ENCODE measurements around the gene DSCAM. TPM values are rescaled to one million over a fixed set of nuclear protein-coding genes. Genes with fewer than 3 reads are reported as not detected.

Gene DSCAM
- total and polyA plus RNA-seq, 2 experiments from 2014 or later: 0.07 TPM; not detected in 1

DNA sequence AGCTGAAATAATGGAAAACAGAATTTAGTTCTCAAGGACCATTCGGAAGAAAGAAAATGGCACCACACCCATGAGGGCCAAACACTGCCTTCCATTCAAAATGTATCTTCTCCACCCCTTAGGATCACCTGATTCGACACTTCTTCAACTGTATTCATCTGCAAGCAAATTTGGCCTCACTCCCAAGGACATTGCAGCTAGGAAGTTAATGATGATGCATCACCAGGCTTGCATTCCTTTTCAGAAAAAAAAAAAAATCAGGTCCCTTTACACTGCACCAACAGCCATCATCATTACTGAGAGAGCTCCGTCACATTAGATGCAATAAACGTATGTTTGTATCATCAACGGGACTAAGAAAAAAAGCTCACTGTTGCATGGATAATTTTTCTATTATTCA, 611.4 kb downstream of the DSCAM start:
- Mint-ChIP-seq H3K9me3 (peaks cover 87% of the 10 kb centered on the region), H3K4me1 (peaks cover 4% of the 10 kb centered on the region; the same call in 2 of the 3 replicates), H3K27ac (no peak overlapping the region), H3K4me3 (no peak overlapping the region), H3K27me3 (ENCODE audit: insufficient read depth, low read depth, poor library complexity) (peaks cover 3% of the 10 kb centered on the region), H3K36me3 (ENCODE audit: low read depth) (peaks cover 7% of the 10 kb centered on the region)
- DNase-seq (ENCODE audit: low spot score) (no peak), ATAC-seq (no peak)
- Histone ChIP-seq H3K27ac (ENCODE audit: low read depth) (no peak overlapping the region), H3K4me3 (no peak overlapping the region), H3F3A (replicated peaks; ENCODE audit: low read depth) (no peaks in the 10 kb centered on the region), H3K9me2 (ENCODE audit: insufficient read depth) (no peaks in the 10 kb centered on the region), H3K79me2 (replicated peaks; ENCODE audit: insufficient read depth) (no peaks in the 10 kb centered on the region), H3K27me3 (ENCODE audit: insufficient read depth) (no peaks in the 10 kb centered on the region), H3K4me2 (no peak overlapping the region), H3K36me3 (ENCODE audit: insufficient read depth) (no peaks in the 10 kb centered on the region), H2AFZ (no peak overlapping the region), H3K4me1 (ENCODE audit: insufficient read depth) (no peaks in the 10 kb centered on the region), H4K20me1 (replicated peaks; ENCODE audit: insufficient read depth) (no peaks in the 10 kb centered on the region)
- TF ChIP-seq, protein P1, sequence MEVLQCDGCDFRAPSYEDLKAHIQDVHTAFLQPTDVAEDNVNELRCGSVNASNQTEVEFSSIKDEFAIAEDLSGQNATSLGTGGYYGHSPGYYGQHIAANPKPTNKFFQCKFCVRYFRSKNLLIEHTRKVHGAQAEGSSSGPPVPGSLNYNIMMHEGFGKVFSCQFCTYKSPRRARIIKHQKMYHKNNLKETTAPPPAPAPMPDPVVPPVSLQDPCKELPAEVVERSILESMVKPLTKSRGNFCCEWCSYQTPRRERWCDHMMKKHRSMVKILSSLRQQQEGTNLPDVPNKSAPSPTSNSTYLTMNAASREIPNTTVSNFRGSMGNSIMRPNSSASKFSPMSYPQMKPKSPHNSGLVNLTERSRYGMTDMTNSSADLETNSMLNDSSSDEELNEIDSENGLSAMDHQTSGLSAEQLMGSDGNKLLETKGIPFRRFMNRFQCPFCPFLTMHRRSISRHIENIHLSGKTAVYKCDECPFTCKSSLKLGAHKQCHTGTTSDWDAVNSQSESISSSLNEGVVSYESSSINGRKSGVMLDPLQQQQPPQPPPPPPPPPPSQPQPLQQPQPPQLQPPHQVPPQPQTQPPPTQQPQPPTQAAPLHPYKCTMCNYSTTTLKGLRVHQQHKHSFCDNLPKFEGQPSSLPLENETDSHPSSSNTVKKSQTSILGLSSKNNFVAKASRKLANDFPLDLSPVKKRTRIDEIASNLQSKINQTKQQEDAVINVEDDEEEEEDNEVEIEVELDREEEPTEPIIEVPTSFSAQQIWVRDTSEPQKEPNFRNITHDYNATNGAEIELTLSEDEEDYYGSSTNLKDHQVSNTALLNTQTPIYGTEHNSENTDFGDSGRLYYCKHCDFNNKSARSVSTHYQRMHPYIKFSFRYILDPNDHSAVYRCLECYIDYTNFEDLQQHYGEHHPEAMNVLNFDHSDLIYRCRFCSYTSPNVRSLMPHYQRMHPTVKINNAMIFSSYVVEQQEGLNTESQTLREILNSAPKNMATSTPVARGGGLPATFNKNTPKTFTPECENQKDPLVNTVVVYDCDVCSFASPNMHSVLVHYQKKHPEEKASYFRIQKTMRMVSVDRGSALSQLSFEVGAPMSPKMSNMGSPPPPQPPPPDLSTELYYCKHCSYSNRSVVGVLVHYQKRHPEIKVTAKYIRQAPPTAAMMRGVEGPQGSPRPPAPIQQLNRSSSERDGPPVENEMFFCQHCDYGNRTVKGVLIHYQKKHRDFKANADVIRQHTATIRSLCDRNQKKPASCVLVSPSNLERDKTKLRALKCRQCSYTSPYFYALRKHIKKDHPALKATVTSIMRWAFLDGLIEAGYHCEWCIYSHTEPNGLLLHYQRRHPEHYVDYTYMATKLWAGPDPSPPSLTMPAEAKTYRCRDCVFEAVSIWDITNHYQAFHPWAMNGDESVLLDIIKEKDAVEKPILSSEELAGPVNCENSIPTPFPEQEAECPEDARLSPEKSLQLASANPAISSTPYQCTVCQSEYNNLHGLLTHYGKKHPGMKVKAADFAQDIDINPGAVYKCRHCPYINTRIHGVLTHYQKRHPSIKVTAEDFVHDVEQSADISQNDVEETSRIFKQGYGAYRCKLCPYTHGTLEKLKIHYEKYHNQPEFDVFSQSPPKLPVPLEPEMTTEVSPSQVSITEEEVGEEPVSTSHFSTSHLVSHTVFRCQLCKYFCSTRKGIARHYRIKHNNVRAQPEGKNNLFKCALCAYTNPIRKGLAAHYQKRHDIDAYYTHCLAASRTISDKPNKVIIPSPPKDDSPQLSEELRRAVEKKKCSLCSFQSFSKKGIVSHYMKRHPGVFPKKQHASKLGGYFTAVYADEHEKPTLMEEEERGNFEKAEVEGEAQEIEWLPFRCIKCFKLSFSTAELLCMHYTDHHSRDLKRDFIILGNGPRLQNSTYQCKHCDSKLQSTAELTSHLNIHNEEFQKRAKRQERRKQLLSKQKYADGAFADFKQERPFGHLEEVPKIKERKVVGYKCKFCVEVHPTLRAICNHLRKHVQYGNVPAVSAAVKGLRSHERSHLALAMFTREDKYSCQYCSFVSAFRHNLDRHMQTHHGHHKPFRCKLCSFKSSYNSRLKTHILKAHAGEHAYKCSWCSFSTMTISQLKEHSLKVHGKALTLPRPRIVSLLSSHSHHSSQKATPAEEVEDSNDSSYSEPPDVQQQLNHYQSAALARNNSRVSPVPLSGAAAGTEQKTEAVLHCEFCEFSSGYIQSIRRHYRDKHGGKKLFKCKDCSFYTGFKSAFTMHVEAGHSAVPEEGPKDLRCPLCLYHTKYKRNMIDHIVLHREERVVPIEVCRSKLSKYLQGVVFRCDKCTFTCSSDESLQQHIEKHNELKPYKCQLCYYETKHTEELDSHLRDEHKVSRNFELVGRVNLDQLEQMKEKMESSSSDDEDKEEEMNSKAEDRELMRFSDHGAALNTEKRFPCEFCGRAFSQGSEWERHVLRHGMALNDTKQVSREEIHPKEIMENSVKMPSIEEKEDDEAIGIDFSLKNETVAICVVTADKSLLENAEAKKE (CRISPR knock-in tag; IDR thresholded peaks at IDR 0.05): no peak
- TF ChIP-seq POLR2AphosphoS5 (IDR thresholded peaks at IDR 0.05; ENCODE audit: low read depth): no peak

DNA sequence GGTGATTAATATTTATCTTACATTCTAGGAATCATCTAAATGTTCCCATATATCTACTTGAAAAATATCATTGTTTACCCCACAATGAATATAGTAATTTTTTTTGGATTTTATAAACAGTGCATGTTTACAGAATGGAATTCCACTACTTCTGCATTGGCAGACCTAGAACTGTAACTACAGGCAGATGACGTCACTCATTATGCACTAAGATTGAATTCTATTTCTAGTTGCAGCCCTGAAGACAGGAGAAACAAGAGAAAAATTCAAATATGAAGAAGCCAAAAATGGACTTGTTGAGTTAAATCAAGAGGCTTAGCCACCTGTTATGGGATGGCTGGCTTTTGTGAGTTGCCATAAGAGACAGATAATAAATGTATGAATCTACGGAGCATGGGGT, 615.0 kb downstream of the DSCAM start:
- DNase-seq (ENCODE audit: low spot score) (no peak), ATAC-seq (no peak)
- no peak overlapping the region for H3K27ac ChIP-seq (ENCODE audit: low read depth)
- H4K20me1 ChIP-seq (replicated peaks; ENCODE audit: insufficient read depth): no peaks in the 10 kb centered on the region
- no peaks in the 10 kb centered on the region for H3F3A ChIP-seq (replicated peaks; ENCODE audit: low read depth)
- no peak overlapping the region for H2AFZ ChIP-seq
- no peaks in the 10 kb centered on the region for H3K27me3 ChIP-seq (ENCODE audit: insufficient read depth)
- H3K4me1 ChIP-seq (ENCODE audit: insufficient read depth): peaks cover 7% of the 10 kb centered on the region; the same call in 1 of the 2 replicates
- Mint-ChIP-seq H3K36me3 (ENCODE audit: low read depth) (no peaks in the 10 kb centered on the region; the same call in 2 of the 3 replicates), H3K27ac (no peak overlapping the region), H3K9me3 (peaks cover 86% of the 10 kb centered on the region), H3K27me3 (ENCODE audit: insufficient read depth, low read depth, poor library complexity) (peaks cover 2% of the 10 kb centered on the region), H3K4me3 (no peak overlapping the region), H3K4me1 (peaks cover 12% of the 10 kb centered on the region)
- no peak overlapping the region for H3K4me3 ChIP-seq
- H3K36me3 ChIP-seq (ENCODE audit: insufficient read depth): no peaks in the 10 kb centered on the region
- H3K4me2 ChIP-seq: no peak overlapping the region
- H3K9me2 ChIP-seq (ENCODE audit: insufficient read depth): no peaks in the 10 kb centered on the region
- H3K79me2 ChIP-seq (replicated peaks; ENCODE audit: insufficient read depth): no peaks in the 10 kb centered on the region
- TF ChIP-seq, protein P1 (CRISPR knock-in tag; IDR thresholded peaks at IDR 0.05): no peak
- TF ChIP-seq POLR2AphosphoS5 (IDR thresholded peaks at IDR 0.05; ENCODE audit: low read depth): no peak
- no peak for TF ChIP-seq ZNF114 (CRISPR knock-in tag; IDR thresholded peaks at IDR 0.05)
- no peak for TF ChIP-seq STAT1 (IDR thresholded peaks at IDR 0.05; ENCODE audit: unreplicated experiment)

Data from GM23338 (cell line).